HepG2 (cell line): Measurements from ENCODE around the gene FBXO7. TPM values are rescaled to one million over a fixed set of nuclear protein-coding genes. Genes with fewer than 3 reads are reported as not detected.
A peak's percentile ranks its signal among the peaks of the same experiment; 100 is the strongest.

Source experiments
- ATAC-seq: fragments of 200-7000 bp; cut with Tn5 transposase; 3 replicates; pipeline ENCODE4 v1.9.1; 2020; ENCODE audit warnings: mild to moderate bottlenecking, moderate library complexity
- BruUV-seq: library from RNA; stranded (reverse); fragments of 400-500 nt; replicated peaks from 2 replicates; lab custom pipeline; 2021; lab: Mats Ljungman, UMichigan
- CTCF ChIA-PET: fragments of 300-600 bp; formaldehyde crosslinking; extraction: SDS; loops from one replicate; lab custom pipeline; 2021; ENCODE audit warnings: low total read pairs, inconsistent platforms, low intra/inter-chr PET ratio; lab: Yijun Ruan, JAX
- POLR2A ChIA-PET: fragments of 350-600 bp; sonication (Branson Sonifier 250); formaldehyde crosslinking; loops from one replicate; lab custom pipeline; 2020; ENCODE audit warnings: antibody characterized with exemption, inconsistent platforms; lab: Yijun Ruan, JAX
- DNase-seq: peaks from one replicate; pipeline ENCODE4 v3.0.0-alpha.2; 2015; ENCODE audit warnings: low spot score
- FAIRE-seq: peaks from 3 replicates; lab custom pipeline; 2011; peaks lifted over from hg19 to GRCh38; lab: Jason Lieb, UNC
- H2AFZ ChIP-seq: one replicate; pipeline ENCODE4 v1.6.1; 2011; ENCODE audit warnings: low read length, inconsistent platforms
- H3K27ac ChIP-seq: fragments of 300-600 bp; 3 replicates; pipeline ENCODE4 v1.8.0; 2011; ENCODE audit warnings: mixed run types, mild to moderate bottlenecking, mixed read lengths, low read length, inconsistent platforms; ENCODE audit not compliant: insufficient read depth; ENCODE audit errors: extremely low read length
- H3K27me3 ChIP-seq, 2 experiments: fragments of 200-600 bp in 1 of 2; 2 replicates in 1 of 2; 3 replicates in 1 of 2; pipeline versions ENCODE4 v1.6.0 to v1.8.0; 2011; ENCODE audit warnings: low read length in 2 of 2, mild to moderate bottlenecking in 2 of 2, moderate library complexity in 2 of 2, inconsistent platforms in 1 of 2; ENCODE audit not compliant: insufficient read depth in 2 of 2, control insufficient read depth in 1 of 2
- H3K36me3 ChIP-seq, 2 experiments: fragments of 200-600 bp in 1 of 2; replicated peaks in 1 of 2; 2 replicates in 1 of 2; 3 replicates in 1 of 2; pipeline versions ENCODE4 v1.5.1 to v1.8.0; 2011; ENCODE audit warnings: low read length in 2 of 2, inconsistent platforms in 1 of 2; ENCODE audit not compliant: insufficient read depth in 2 of 2, control insufficient read depth in 1 of 2
- H3K4me1 ChIP-seq: 2 replicates; pipeline ENCODE4 v1.5.1; 2012; ENCODE audit warnings: low read length, inconsistent platforms; ENCODE audit not compliant: insufficient read depth
- H3K4me2 ChIP-seq: 2 replicates; pipeline ENCODE4 v1.6.0; 2011; ENCODE audit warnings: low read depth, low read length, inconsistent platforms
- H3K4me3 ChIP-seq, 3 experiments: fragments of 200-600 bp in 1 of 3; sonication (generic), shearing (Covaris generic) in 1 of 3; replicated peaks in 1 of 3; 2 replicates each; pipeline ENCODE4 v1.5.1; 2011 to 2016; ENCODE audit warnings: low read length in 3 of 3, inconsistent platforms in 2 of 3, low read depth in 2 of 3, mild to moderate bottlenecking in 2 of 3, control low read depth in 1 of 3, mixed read lengths in 1 of 3; ENCODE audit not compliant: insufficient read depth in 1 of 3
- H3K79me2 ChIP-seq: one replicate; pipeline ENCODE4 v1.6.1; 2011; ENCODE audit warnings: low read length, inconsistent platforms; ENCODE audit not compliant: insufficient read depth
- H3K9ac ChIP-seq: 2 replicates; pipeline ENCODE4 v1.6.0; 2011; ENCODE audit warnings: mild to moderate bottlenecking, low read depth, low read length, inconsistent platforms; ENCODE audit not compliant: insufficient read depth
- H3K9me3 ChIP-seq: 2 replicates; pipeline ENCODE4 v1.5.1; 2012; ENCODE audit warnings: mild to moderate bottlenecking, low read length
- H4K20me1 ChIP-seq: 2 replicates; pipeline ENCODE4 v1.6.0; 2011; ENCODE audit warnings: inconsistent platforms, mild to moderate bottlenecking, low read length, moderate library complexity; ENCODE audit not compliant: insufficient read depth
- BORCS8-MEF2B ChIP-seq: sonication (generic); formaldehyde crosslinking; IDR thresholded peaks from 2 replicates; pipeline ENCODE4 v1.8.0; 2022; ENCODE audit warnings: mild to moderate bottlenecking, missing genetic modification reagents
- CCDC6 ChIP-seq: sonication (generic); formaldehyde crosslinking; IDR thresholded peaks from 2 replicates; pipeline ENCODE4 v1.8.1; 2022; ENCODE audit warnings: mild to moderate bottlenecking, missing genetic modification reagents, moderate library complexity
- CTCF ChIP-seq: sonication (generic); formaldehyde crosslinking; IDR thresholded peaks from 2 replicates; pipeline ENCODE4 v1.5.0; 2020; ENCODE audit warnings: mild to moderate bottlenecking, missing genetic modification reagents, moderate library complexity
- MAFK ChIP-seq, 2 experiments: IDR thresholded peaks in 1 of 2; conservative IDR thresholded peaks in 1 of 2; 2 replicates each; pipeline ENCODE4 v1.6.1; 2011; ENCODE audit warnings: improper control_type of control experiment in 2 of 2, low read length in 2 of 2
- SIX1 ChIP-seq: sonication (generic); formaldehyde crosslinking; IDR thresholded peaks from 2 replicates; pipeline ENCODE4 v1.4.0; 2020; ENCODE audit warnings: missing genetic modification reagents, borderline replicate concordance
- SKI ChIP-seq: fragments of 450-650 bp; IDR thresholded peaks from one replicate; pipeline ENCODE4 v1.6.1; 2018; ENCODE audit warnings: mild to moderate bottlenecking; ENCODE audit not compliant: partially characterized antibody
- SMC3 ChIP-seq: IDR thresholded peaks from 2 replicates; pipeline ENCODE4 v1.6.1; 2011; ENCODE audit warnings: low read length, improper control_type of control experiment
- SRY ChIP-seq: sonication (generic); formaldehyde crosslinking; IDR thresholded peaks from 2 replicates; pipeline ENCODE4 v1.8.0; 2022; ENCODE audit warnings: mild to moderate bottlenecking, missing genetic modification reagents
- STAG1 ChIP-seq: sonication (generic); formaldehyde crosslinking; IDR thresholded peaks from 2 replicates; pipeline ENCODE4 v1.4.0; 2020; ENCODE audit warnings: missing genetic modification reagents
- ZBTB21 ChIP-seq: sonication (generic); formaldehyde crosslinking; IDR thresholded peaks from 2 replicates; pipeline ENCODE4 v1.4.0; 2020; ENCODE audit warnings: missing genetic modification reagents
- WGBS: methylation state at CpG from one replicate; pipeline ENCODE4 v1.1.6; 2017; ENCODE audit warnings: low lambda C conversion rate; 5-methylcytosine and 5-hydroxymethylcytosine counted together
- in situ Hi-C: cut with HindIII; loops from 2 replicates; pipeline ENCODE4 v1.10.0; 2017; ENCODE audit warnings: low pct_unique_long_range_greater_than_20kb; ENCODE audit not compliant: extremely low pct_ligation_motif_present
- intact Hi-C: fragments of 100-400 bp; cut with micrococcal nuclease; formaldehyde crosslinking; loops from one replicate; pipeline ENCODE4 v1.10.0; 2022; ENCODE audit not compliant: unreplicated experiment
- polyA plus RNA-seq, 8 experiments: library from polyadenylated mRNA; depleted of rRNA in 3 of 8; stranded (reverse) in 7 of 8; unstranded in 1 of 8; fragments of >200 nt; fragmentation: Illumina TruSeq in 4 of 8; extraction: Trizol in 4 of 8; gene quantifications; 2 replicates each; pipeline versions ENCODE4 v1.2.1 to v1.2.3, GENCODE V29; 2011 to 2016; ENCODE audit warnings: low read depth in 4 of 8, missing spikeins in 1 of 8, mixed read lengths in 1 of 8; ENCODE audit not compliant: insufficient read depth in 1 of 8
- total RNA-seq, 5 experiments: library from RNA; depleted of rRNA; stranded (reverse); fragments of >200 nt; fragmentation: Illumina TruSeq; extraction: Trizol; gene quantifications; 2 replicates each; pipeline ENCODE4 v1.2.3, GENCODE V29; 2016; ENCODE audit warnings: low read depth in 1 of 5

Gene FBXO7
- total and polyA plus RNA-seq, 2 of the 13 experiments (the other 11 are each of a cell fraction or from before 2014, with no cell fraction given): 105 to 172 TPM

GRCh38 chr22:32518381-32518780, 43.8 kb downstream of the FBXO7 start:
- Histone ChIP-seq H3K27me3 (no peaks in the 10 kb centered on the region), H3K9me3 (peaks cover 5% of the 10 kb centered on the region), H3K4me2 (no peak overlapping the region), H2AFZ (no peak overlapping the region), H3K9ac (no peak overlapping the region), H3K4me1 (peaks cover 11% of the 10 kb centered on the region), H4K20me1 (no peaks in the 10 kb centered on the region), H3K79me2 (no peaks in the 10 kb centered on the region), H3K27ac (no peak overlapping the region), H3K36me3 (no peaks in the 10 kb centered on the region; a peak in 1 of 5 replicates), H3K4me3 (no peak overlapping the region)
- BruUV-seq: no TSS peak
- no peak for ATAC-seq
- no peak for DNase-seq
- 94% methylated on average over 1 of the region's 1 CpG for WGBS
- CTCF ChIA-PET: no interaction called here
- POLR2A ChIA-PET: interaction anchor here (1.0 kb wide), 1 partner anchor 14 kb away, joined by 3 read pairs; no protein-coding TSS in a partner anchor
- intact Hi-C loops (no loop called here), in situ Hi-C loops (no loop called here)
- no peak for FAIRE-seq
- peak in 1 of 2 experiments; percentile 22; a peak in 1 of 4 replicates for TF ChIP-seq MAFK (conservative IDR thresholded peaks at IDR 0.05 in 1 of 2, IDR thresholded peaks at IDR 0.05 in 1 of 2; ENCODE audit: low read length in 2 of 2)
- no peak for TF ChIP-seq SIX1 (CRISPR knock-in tag)

GRCh38 chr22:32518848-32519247, 44.2 kb downstream of the FBXO7 start:
- POLR2A ChIA-PET: interaction anchor here (1.0 to 1.3 kb wide), 2 partner anchors 13 to 43 kb away, joined by 3 read pairs; no protein-coding TSS in a partner anchor
- WGBS: 91% methylated on average over 5 of the region's 5 CpGs
- Histone ChIP-seq H3K27ac (no peak overlapping the region), H3K4me3 (no peak overlapping the region), H3K4me2 (no peak overlapping the region), H3K36me3 (no peaks in the 10 kb centered on the region), H3K79me2 (no peaks in the 10 kb centered on the region), H3K4me1 (peaks cover 7% of the 10 kb centered on the region), H4K20me1 (no peaks in the 10 kb centered on the region), H3K27me3 (no peaks in the 10 kb centered on the region), H2AFZ (no peak overlapping the region), H3K9me3 (peaks cover 5% of the 10 kb centered on the region), H3K9ac (no peak overlapping the region)
- no TSS peak for BruUV-seq
- intact Hi-C loops (no loop called here), in situ Hi-C loops (no loop called here)
- ATAC-seq (no peak), DNase-seq (no peak), FAIRE-seq (no peak)
- CTCF ChIA-PET: no interaction called here
- TF ChIP-seq CTCF (CRISPR knock-in tag) (peak; percentile 61), ZBTB21 (no peak), SMC3 (peak; percentile 25; the same call in 1 of the 2 replicates), BORCS8-MEF2B (no peak), SKI (no peak), SRY (no peak), STAG1 (CRISPR knock-in tag) (peak; percentile 22; the same call in 1 of the 2 replicates), CCDC6 (no peak)
